HepG2 (cell line): ENCODE results near the gene SGK1. TPM values are rescaled to one million over a fixed set of nuclear protein-coding genes. Genes with fewer than 3 reads are reported as not detected.

Experiments used
- AGO1 ChIP-seq: fragments of 200-400 bp; formaldehyde crosslinking; IDR thresholded peaks from 2 replicates; pipeline ENCODE4 v1.6.1; 2017; ENCODE audit warnings: mild to moderate bottlenecking, low read depth, low read length, moderate library complexity; ENCODE audit not compliant: poor library complexity, severe bottlenecking
- CHCHD3 ChIP-seq: sonication (generic); formaldehyde crosslinking; IDR thresholded peaks from 2 replicates; pipeline ENCODE4 v1.8.0; 2022; ENCODE audit warnings: mild to moderate bottlenecking, missing genetic modification reagents, moderate library complexity
- GATAD2A ChIP-seq: IDR thresholded peaks from 2 replicates; pipeline ENCODE4 v1.6.1; 2016
- KLF11 ChIP-seq: IDR thresholded peaks from 2 replicates; pipeline ENCODE4 v1.6.1; 2016; ENCODE audit warnings: missing compliant biosample characterization
- MLX ChIP-seq: IDR thresholded peaks from 2 replicates; pipeline ENCODE4 v1.6.1; 2016
- NCOA5 ChIP-seq: sonication (generic); formaldehyde crosslinking; IDR thresholded peaks from 2 replicates; pipeline ENCODE4 v1.4.0; 2020; ENCODE audit warnings: missing genetic modification reagents
- PHF5A ChIP-seq: IDR thresholded peaks from one replicate; pipeline ENCODE4 v1.6.1; 2018; ENCODE audit warnings: low read depth, missing genetic modification reagents; ENCODE audit not compliant: unreplicated experiment
- SNAPC2 ChIP-seq: sonication (generic); formaldehyde crosslinking; IDR thresholded peaks from 2 replicates; pipeline ENCODE4 v1.8.1; 2022; ENCODE audit warnings: mild to moderate bottlenecking, missing genetic modification reagents
- TBX2 ChIP-seq: sonication (generic); formaldehyde crosslinking; IDR thresholded peaks from 2 replicates; pipeline ENCODE4 v1.5.0; 2020; ENCODE audit warnings: missing genetic modification reagents, mild to moderate bottlenecking, borderline replicate concordance
- ZBTB21 ChIP-seq: sonication (generic); formaldehyde crosslinking; IDR thresholded peaks from 2 replicates; pipeline ENCODE4 v1.4.0; 2020; ENCODE audit warnings: missing genetic modification reagents
- ZNF33A ChIP-seq: sonication (generic); formaldehyde crosslinking; IDR thresholded peaks from 2 replicates; pipeline ENCODE4 v1.5.1; 2020; ENCODE audit warnings: missing genetic modification reagents, mild to moderate bottlenecking, moderate library complexity, borderline replicate concordance
- ZNF34 ChIP-seq: sonication (generic); formaldehyde crosslinking; IDR thresholded peaks from 2 replicates; pipeline ENCODE4 v1.4.0; 2020; ENCODE audit warnings: mild to moderate bottlenecking, missing genetic modification reagents, borderline replicate concordance
- ZNF530 ChIP-seq: sonication (generic); formaldehyde crosslinking; IDR thresholded peaks from 2 replicates; pipeline ENCODE4 v1.5.0; 2020; ENCODE audit warnings: low read depth, mild to moderate bottlenecking, missing genetic modification reagents
- ZNF569 ChIP-seq: sonication (generic); formaldehyde crosslinking; IDR thresholded peaks from 2 replicates; pipeline ENCODE4 v1.5.0; 2020; ENCODE audit warnings: mild to moderate bottlenecking, missing genetic modification reagents, moderate library complexity, borderline replicate concordance
- ZNF598 ChIP-seq: sonication (generic); formaldehyde crosslinking; IDR thresholded peaks from 2 replicates; pipeline ENCODE4 v1.5.1; 2020; ENCODE audit warnings: mild to moderate bottlenecking, missing genetic modification reagents, borderline replicate concordance
- polyA plus RNA-seq, 8 experiments: library from polyadenylated mRNA; depleted of rRNA in 3 of 8; stranded (reverse) in 7 of 8; unstranded in 1 of 8; fragments of >200 nt; fragmentation: Illumina TruSeq in 4 of 8; extraction: Trizol in 4 of 8; gene quantifications; 2 replicates each; pipeline versions ENCODE4 v1.2.1 to v1.2.3, GENCODE V29; 2011 to 2016; ENCODE audit warnings: low read depth in 4 of 8, missing spikeins in 1 of 8, mixed read lengths in 1 of 8; ENCODE audit not compliant: insufficient read depth in 1 of 8
- total RNA-seq, 5 experiments: library from RNA; depleted of rRNA; stranded (reverse); fragments of >200 nt; fragmentation: Illumina TruSeq; extraction: Trizol; gene quantifications; 2 replicates each; pipeline ENCODE4 v1.2.3, GENCODE V29; 2016; ENCODE audit warnings: low read depth in 1 of 5
- TF ChIP-seq, protein P1 (sequence below): sonication (generic); formaldehyde crosslinking; IDR thresholded peaks from 2 replicates; pipeline ENCODE4 v1.5.0; 2020; ENCODE audit warnings: missing genetic modification reagents, mild to moderate bottlenecking, borderline replicate concordance
- TF ChIP-seq, protein P2 (sequence below): sonication (generic); formaldehyde crosslinking; IDR thresholded peaks from 2 replicates; pipeline ENCODE4 v1.5.1; 2020; ENCODE audit warnings: mild to moderate bottlenecking, missing genetic modification reagents
- TF ChIP-seq, protein P3 (sequence below): sonication (generic); formaldehyde crosslinking; conservative IDR thresholded peaks from 2 replicates; pipeline ENCODE4 v1.5.0; 2020; ENCODE audit warnings: missing genetic modification reagents
- TF ChIP-seq, protein P4 (sequence below): sonication (generic); formaldehyde crosslinking; conservative IDR thresholded peaks from 2 replicates; pipeline ENCODE4 v1.4.0; 2020; ENCODE audit warnings: missing genetic modification reagents
- TF ChIP-seq, protein P5 (sequence below): IDR thresholded peaks from 2 replicates; pipeline ENCODE4 v1.6.1; 2016; ENCODE audit warnings: low read depth

The SGK1 gene
- total and polyA plus RNA-seq, 2 of the 13 experiments (the other 11 are each of a cell fraction or from before 2014, with no cell fraction given), result 56.1 to 56.2 TPM

- TF ChIP-seq ZNF34 (no peak), ZNF33A (CRISPR knock-in tag) (no peak), CHCHD3 (no peak), SNAPC2 (CRISPR knock-in tag) (no peak), ZNF598 (CRISPR knock-in tag) (no peak), ZBTB21 (CRISPR knock-in tag) (no peak), KLF11 (CRISPR knock-in tag) (no peak), GATAD2A (CRISPR knock-in tag) (peak; percentile 17; the same call in 1 of the 2 replicates), MLX (0 out of 2 replicates have a peak, but pooled peaks have one; percentile 29), ZNF569 (CRISPR knock-in tag) (no peak), NCOA5 (CRISPR knock-in tag) (no peak), PHF5A (CRISPR knock-in tag) (no peak), AGO1 (no peak), TBX2 (CRISPR knock-in tag) (no peak), ZNF530 (CRISPR knock-in tag) (no peak)
- TF ChIP-seq, protein P1, sequence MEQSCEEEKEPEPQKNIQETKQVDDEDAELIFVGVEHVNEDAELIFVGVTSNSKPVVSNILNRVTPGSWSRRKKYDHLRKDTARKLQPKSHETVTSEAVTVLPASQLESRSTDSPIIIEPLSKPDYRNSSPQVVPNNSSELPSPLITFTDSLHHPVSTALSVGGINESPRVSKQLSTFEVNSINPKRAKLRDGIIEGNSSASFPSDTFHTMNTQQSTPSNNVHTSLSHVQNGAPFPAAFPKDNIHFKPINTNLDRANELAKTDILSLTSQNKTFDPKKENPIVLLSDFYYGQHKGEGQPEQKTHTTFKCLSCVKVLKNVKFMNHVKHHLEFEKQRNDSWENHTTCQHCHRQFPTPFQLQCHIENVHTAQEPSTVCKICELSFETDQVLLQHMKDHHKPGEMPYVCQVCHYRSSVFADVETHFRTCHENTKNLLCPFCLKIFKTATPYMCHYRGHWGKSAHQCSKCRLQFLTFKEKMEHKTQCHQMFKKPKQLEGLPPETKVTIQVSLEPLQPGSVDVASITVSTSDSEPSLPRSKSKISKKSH (CRISPR knock-in tag), result no peak
- TF ChIP-seq, protein P2, sequence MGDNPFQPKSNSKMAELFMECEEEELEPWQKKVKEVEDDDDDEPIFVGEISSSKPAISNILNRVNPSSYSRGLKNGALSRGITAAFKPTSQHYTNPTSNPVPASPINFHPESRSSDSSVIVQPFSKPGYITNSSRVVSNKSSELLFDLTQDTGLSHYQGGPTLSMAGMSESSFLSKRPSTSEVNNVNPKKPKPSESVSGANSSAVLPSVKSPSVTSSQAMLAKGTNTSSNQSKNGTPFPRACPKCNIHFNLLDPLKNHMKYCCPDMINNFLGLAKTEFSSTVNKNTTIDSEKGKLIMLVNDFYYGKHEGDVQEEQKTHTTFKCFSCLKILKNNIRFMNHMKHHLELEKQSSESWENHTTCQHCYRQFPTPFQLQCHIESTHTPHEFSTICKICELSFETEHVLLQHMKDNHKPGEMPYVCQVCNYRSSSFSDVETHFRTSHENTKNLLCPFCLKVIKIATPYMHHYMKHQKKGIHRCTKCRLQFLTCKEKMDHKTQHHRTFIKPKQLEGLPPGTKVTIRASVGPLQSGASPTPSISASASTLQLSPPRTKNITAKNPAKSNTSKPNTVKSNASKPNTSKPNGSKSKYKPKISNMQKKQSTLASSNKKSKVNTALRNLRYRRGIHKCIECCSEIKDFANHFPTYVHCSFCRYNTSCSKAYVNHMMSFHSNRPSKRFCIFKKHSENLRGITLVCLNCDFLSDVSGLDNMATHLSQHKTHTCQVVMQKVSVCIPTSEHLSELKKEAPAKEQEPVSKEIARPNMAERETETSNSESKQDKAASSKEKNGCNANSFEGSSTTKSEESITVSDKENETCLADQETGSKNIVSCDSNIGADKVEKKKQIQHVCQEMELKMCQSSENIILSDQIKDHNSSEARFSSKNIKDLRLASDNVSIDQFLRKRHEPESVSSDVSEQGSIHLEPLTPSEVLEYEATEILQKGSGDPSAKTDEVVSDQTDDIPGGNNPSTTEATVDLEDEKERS (CRISPR knock-in tag), result no peak
- TF ChIP-seq, protein P3, sequence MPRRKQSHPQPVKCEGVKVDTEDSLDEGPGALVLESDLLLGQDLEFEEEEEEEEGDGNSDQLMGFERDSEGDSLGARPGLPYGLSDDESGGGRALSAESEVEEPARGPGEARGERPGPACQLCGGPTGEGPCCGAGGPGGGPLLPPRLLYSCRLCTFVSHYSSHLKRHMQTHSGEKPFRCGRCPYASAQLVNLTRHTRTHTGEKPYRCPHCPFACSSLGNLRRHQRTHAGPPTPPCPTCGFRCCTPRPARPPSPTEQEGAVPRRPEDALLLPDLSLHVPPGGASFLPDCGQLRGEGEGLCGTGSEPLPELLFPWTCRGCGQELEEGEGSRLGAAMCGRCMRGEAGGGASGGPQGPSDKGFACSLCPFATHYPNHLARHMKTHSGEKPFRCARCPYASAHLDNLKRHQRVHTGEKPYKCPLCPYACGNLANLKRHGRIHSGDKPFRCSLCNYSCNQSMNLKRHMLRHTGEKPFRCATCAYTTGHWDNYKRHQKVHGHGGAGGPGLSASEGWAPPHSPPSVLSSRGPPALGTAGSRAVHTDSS, result no peak
- TF ChIP-seq, protein P4, sequence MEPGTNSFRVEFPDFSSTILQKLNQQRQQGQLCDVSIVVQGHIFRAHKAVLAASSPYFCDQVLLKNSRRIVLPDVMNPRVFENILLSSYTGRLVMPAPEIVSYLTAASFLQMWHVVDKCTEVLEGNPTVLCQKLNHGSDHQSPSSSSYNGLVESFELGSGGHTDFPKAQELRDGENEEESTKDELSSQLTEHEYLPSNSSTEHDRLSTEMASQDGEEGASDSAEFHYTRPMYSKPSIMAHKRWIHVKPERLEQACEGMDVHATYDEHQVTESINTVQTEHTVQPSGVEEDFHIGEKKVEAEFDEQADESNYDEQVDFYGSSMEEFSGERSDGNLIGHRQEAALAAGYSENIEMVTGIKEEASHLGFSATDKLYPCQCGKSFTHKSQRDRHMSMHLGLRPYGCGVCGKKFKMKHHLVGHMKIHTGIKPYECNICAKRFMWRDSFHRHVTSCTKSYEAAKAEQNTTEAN (CRISPR knock-in tag), result no peak
- TF ChIP-seq, protein P5, sequence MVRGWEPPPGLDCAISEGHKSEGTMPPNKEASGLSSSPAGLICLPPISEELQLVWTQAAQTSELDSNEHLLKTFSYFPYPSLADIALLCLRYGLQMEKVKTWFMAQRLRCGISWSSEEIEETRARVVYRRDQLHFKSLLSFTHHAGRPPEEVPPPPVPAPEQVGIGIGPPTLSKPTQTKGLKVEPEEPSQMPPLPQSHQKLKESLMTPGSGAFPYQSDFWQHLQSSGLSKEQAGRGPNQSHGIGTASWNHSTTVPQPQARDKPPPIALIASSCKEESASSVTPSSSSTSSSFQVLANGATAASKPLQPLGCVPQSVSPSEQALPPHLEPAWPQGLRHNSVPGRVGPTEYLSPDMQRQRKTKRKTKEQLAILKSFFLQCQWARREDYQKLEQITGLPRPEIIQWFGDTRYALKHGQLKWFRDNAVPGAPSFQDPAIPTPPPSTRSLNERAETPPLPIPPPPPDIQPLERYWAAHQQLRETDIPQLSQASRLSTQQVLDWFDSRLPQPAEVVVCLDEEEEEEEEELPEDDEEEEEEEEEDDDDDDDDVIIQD, result peak; percentile 91
Observed at GRCh38 chr6:134247231-134247833, 70.6 kb downstream of the SGK1 start (continued).
